SW 1271 (cell line): ENCODE measurements around the gene CCL21.
"Not testable (repeated sequence)": the region's sequence is repeated elsewhere in the genome, so short reads cannot be mapped to it uniquely, and the experiment has no call there.

ENCODE experiments used
- DNase-seq, 2 experiments: peaks; one replicate each; lab custom pipeline; 2025; lab: John Stamatoyannopoulos, UW

The CCL21 gene, protein sequence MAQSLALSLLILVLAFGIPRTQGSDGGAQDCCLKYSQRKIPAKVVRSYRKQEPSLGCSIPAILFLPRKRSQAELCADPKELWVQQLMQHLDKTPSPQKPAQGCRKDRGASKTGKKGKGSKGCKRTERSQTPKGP

DNA sequence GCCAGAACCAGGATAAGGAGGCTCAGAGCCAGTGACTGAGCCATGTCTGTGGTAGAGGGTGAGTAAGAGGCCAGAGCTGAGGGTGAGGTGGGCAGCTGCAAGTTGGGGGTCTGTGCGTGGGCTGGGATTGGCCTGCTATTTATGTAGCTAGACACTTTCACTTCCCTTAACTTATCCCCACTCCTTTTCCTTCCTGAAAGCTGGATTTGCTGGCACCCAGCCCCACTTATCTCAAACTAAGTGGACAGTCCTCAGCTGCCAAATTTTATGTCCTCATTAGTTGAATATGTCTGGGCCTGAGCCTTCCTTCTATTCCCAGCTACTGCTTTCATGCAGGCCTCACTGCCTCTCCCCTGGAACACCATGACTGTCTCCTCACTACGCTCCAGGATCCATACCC, at the start of gene CCL21:
Gene CCL21, minus strand, starts transcription at position 114 of the 400 bp plus-strand sequence. Its CDS starts 70 bp downstream, at position 44.
- DNase-seq: no peak

DNA sequence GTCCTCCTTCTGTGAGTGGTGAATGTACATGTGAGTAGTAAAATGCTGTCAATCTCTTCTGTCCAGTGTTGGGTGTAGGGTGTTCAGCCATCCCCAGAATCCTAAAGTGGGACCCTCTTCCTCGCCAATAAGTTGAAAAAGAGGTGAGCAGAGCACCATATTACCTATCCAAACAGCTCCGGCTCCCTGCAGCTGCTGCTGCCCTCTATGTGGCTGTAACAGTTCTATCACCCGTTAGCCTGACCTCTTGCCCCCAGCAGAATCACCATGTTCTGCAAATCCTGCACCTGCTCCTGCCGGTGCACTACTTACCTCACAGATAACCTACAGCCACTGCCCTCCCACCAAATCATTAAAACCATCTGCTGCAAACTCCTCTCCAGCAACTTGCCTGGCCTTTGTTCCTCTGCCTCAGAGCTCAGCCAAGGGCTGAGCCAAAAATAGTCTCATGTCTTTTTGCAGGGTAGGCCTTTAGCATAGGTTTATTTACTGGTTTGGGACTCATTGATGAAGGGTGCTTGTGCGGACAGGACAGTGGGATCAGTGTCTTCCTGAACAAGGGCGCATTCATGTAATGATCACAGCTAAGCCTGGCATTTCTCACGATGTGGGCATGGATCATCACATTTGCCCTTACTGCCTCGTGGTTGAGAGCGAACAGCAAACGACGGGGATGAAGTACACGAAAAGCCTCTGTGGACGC, 49.6 kb upstream of the CCL21 start:
- DNase-seq: no peak

DNA sequence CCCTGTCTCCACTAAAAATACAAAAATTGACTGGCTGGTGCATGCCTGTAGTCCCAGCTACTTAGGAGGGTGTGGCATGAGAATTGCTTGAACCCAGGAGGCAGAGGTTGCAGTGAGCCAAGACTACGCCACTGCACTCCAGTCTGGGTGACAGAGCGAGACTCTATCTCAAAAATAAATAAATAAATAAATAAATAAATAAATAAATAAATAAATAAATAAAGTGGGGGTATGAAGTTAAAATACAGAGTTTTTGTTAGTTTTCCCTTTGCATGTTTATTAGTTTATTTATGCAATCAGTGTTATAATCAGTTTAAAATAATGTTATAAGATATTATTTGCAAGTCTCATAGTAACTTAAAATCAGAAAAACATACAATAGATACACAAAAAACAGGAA, 40.4 kb upstream of the CCL21 start:
- not testable (repeated sequence) for DNase-seq

DNA sequence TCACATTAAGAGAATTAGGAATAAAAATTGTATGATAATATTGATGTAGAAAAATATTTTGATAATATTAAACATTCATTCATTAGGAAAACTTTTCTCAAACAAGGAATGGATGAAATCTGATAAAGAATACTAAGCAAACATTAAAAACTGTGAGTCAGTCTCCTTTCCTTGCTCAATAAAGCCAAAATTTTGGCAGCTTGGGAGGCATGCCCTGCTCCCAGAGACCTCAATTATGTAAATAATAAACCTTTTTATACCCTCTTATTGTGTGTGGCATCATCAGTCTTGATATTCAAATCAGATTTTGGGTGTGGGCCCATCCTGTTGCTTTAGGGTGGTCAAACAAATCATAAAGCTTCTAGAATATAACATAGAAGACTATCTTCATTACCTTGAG, 36.6 kb upstream of the CCL21 start:
- DNase-seq: no peak

DNA sequence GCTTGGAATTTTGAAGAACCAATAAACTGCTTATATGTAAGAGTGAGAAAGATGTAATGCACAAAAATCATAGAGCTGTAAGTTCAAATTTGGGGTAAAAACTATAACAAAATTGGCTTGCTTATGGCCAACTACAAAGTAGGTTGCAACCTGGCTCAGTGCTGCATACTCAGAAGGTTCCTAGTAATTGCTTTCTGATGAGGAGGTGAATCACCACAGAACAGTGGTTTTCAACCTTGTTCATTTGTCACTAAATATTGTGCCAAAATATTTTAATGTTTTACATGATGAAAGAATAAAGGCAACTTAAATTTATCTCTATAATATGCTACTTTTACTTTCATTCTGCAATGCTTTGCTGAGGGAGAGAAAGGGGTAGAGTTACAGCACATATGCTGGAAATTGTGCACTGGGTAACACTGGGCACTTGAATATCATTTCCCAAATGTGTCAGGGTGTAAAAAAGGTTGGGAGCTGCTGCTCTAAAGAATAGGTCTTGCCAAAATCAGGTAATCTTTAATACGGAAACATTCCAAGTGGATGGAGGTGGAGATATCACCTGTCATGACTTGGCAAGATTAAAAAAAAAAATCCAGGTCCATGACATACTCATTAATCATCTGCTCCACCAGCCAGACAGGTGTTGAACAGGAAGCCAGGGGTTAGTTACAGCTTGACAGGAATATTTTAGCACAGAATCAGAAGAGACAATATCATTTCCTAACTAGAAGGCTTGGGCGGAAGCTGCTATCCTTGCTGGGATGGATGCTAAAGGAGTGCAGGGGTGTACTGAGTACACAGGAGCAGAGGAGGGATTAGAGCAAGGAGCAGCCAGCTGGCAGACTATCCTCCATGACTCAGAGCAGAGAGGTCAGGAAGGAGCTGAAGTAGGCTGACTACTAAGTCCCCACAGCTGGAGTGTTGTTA, 34.6 kb upstream of the CCL21 start:
- DNase-seq: no peak

DNA sequence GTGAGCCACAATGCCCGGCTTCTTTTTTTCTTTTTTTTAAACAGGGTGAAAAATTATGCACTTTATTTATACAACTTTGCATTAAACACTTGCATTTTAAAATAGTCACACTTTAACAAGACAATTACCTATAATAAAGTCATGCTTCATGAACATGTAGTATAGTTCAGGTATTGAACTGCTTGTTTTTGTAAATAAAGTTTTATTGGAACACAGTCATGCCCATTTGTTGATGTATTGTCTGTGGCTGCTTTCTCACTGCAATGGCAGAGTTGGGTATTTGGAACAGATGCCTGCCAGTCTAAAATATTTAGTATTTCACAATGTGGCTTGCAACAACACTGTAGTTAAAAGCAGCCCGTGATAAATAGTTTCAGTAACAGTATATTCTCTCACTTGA, 32.8 kb upstream of the CCL21 start:
- no peak for DNase-seq

DNA sequence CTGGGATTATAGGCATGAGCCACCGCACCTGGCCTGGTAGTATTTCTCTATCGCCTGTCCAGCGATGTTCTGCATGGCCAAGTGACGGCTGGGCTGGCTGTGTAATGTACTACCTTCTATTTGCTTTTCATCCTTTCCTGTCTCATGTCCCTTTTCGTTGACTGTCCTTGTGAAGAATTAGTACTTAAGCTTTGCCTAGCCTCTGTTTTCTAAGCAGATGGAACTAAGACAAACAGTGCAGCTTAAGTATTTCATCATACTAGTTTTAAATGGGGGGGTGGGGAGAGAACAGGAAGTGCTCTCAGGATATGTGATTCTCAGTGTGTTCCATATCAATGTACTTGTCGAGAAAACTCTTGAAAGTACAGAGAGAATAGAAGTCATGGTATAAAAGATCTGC, 31.7 kb upstream of the CCL21 start:
- DNase-seq: no peak

DNA sequence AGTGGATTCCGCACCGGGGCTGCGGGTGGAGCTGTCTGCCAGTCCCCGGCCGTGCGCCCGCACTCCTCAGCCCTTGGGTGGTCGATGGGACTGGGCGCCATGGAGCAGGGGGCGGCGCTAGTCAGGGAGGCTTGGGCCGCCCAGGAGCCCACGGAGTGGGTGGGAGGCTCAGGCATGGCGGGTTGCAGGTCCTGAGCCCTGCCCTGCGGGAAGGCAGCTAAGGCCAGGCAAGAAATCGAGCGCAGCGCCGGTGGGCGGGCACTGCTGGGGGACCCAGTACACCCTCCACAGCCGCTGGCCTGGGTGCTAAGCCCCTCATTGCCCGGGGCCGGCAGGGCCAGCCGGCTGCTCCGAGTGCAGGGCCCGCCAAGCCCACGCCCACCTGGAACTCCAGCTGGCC, 30.2 kb upstream of the CCL21 start:
- not testable (repeated sequence) for DNase-seq

DNA sequence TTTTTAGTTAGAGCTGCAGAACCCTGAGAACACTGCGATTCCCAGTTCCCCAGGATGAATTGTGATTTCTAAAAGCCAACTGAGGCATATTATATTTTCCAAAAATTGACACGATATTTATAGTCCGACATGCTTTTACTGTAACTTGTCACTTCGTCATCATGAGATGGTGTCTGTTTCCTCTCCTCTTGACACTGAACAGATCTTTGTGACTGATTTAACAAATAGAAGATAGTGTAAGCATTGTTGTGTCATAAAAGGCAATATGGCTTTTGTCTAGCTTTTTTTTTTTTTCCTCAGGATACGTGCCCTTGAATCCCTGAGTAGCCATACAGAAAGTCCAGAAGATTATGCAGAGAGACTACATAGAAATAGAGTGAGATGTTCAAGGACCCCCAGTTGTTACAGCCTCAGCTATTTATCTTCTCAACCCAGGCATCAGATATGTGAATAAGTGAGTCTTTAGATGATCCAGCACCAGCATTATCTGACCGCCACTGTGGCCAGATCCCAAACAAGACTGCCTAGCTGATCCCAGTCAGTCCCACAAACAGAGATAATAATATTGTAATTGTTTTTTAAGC, 27.8 kb upstream of the CCL21 start:
- no peak for DNase-seq

DNA sequence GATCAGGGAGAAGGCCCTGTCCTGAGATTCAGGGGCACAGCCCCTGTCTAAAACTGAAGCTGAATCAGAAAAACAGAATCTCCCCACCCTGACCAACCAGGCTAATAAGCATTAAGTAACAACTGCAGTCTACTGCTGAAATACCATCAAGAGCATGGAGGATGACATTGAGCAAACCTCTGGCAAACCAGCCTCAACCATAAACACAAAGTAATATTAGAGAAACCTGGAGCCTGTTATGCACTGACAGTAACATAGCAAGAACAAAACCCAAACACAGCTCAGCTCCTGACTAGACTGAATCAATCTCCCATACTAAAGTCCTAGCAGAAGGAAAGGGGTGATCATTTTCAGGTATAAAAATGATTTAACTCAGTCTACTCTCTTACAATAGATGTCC, 24.8 kb upstream of the CCL21 start:
- DNase-seq: no peak

DNA sequence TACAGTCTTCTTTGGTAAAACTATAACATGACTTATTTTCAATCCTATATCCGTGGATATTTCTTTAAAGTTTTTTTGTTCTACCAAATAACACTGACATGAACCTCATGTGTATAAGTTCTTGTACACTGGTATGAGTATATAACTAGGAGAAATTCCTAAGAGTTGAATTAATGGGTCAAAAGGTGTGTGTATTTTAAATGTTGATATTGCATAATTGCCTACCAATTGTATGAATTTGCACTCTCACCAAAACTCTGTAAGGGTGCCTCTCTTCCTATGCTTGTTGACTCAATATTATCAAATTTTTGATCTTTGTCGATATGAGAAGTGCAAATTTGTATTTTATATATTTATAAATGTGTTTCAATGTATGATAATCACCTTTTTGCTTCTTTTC, 22.9 kb upstream of the CCL21 start:
- no peak for DNase-seq

DNA sequence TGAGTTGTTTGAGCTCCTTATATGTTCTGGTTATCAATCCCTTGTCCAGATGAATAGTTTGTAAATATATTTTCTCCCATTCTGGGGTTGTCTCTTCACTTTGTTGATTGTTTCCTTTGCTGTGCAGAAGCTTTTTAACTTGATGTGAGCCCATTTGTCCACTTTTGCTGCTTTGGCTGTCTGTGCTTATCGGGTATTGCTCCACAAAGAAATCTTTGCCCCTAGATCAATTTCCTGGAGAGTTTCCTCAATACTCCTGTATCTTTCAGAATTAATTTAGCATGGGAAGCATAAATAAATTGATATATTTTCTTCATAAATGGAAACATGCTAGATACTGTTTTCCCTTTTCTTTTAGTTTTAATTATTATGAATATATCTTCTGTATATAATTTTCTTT, 22.5 kb upstream of the CCL21 start:
- DNase-seq: no peak

DNA sequence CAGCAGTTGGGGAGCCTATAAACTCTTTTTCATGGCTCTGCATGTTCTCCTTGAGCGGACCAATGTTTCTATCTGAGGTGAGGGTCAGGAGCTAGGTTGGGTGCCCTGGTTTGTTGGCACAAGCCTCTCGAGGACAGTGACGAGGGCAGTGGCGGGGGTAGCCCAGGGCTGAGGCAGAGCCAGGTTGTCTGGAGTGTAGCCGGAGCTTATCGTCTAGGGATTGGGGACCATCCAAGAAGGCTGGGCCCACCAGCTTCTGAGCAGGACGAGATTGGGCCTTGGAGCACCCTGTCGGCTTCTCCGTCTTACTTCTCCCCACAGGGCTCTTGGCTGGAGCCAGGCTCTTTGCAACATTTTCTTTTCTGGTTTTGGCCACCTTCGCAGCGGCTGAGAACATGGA, 13.2 kb upstream of the CCL21 start:
- no peak for DNase-seq

DNA sequence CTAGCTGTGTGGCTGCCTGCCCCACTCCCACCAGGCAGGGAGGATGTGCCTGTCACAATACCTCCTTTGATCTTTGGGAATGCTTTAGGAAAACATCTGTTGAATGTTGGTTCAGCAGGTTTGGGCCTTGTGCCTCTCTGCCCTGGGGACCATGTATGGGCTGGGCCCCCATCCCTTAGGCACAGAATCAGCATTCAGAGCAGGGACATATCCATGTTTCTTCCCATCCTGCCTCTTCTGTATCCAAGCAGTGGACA, 9.8 kb upstream of the CCL21 start:
- DNase-seq: not testable (repeated sequence)

DNA sequence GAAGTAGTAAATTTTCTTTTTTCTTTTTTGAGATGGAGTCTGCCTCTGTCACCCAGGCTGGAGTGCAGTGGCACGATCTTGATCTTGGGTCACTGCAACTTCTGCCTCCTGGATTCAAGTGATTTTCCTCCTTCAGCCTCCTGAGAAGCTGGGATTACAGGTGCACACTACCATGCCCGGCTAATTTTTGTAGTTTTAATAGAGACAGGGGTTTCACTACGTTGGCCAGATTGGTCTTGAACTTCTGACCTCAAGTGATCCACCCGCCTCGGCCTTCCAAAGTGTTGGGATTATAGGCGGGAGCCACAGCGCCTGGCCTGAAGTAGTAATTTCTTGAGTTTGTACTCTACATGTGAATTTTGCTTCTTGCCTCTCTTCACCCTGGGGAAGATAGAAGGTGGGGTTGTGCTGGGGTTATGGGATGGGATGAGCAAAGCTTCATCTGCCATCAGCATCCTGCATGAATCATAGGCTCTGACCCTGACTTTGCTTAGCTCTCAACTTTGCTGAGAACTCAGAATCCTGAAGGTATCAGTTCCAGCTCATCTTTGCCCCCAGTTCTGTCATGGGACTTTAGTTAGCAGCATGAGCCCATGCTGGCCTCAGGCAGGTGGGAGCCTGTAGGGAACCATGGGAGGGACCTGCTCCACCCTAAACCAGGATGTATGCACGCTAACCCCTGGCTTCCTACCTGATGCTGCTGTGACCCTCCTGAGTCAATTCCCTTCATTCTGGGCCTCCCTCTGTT, 9.3 kb upstream of the CCL21 start:
- no peak for DNase-seq

DNA sequence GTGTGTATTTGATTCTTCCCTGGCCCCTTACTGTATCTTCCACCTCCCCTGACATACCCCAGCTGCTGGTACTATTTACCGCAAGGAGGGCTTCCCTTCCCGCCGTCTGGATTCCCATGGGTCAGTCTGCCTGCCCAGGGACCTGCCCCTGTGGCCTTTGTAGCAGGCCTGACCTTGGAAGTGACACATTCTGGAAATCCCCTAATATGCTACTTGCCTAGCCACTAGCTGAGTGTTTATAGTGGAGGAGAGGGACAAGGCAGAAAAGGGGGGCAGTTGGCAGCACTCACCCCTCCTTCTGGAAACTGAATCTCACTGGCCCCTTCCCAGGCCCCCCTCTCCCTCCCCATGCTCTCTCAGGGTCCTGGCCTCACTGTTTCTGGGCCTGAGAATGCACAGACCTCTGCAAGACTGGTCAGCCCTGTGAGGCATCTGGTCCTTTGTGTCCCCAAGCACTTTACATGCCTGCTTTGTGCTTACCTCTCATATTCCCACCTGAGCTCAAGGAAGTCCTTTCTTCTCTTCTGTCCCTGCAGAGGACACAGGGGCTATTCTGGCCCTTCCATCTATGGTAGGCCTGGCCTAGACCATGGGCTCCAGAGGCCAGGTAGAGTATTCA, 8.2 kb upstream of the CCL21 start:
- DNase-seq: no peak

DNA sequence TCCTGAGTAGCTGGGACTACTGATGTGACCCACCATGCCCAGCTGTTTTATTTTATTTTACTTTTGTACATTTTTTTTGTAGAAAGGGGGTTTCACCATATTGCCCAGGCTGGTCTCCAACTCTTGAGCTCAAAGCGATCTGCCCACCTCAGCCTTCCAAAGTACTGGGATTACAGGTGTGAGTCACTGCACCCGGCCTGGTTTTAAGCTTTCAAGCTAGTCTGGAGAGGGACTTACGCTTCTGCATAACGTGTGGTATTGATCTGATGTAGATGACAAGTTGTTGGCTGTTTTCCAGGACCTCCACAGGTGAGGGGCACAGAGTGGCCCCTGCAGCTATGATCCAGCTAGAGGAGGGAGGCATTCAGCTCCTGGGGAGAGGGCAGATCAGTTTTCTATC, 6.8 kb upstream of the CCL21 start:
- no peak for DNase-seq

DNA sequence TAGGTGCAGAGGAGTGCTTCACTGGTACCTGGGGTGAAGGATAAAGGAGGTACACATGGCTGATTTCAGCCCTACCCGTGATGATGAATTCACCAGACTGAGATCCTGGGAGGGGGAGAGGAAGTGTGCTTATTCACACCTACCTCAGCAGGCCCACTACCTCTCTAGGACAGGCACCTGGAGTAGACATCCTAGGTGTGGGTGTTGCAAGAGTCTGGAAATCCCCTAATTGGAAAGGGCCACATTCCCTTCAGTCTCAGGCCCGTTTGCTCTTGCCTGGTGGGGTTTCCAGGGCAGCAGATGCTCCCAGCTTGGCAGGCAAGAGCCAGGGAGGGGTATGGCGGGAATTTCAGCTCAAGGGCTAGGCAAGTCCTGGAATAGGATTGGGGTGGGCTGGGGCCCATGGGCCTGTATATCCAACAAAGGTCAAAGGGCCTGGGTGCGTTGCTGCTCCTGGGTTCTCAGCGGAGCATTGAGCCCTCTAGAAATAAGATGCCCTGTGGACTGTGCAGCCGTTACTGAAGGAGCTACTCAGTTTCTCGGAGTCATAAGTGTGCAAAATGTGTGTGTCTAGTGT, 5.8 kb upstream of the CCL21 start:
- no peak for DNase-seq

DNA sequence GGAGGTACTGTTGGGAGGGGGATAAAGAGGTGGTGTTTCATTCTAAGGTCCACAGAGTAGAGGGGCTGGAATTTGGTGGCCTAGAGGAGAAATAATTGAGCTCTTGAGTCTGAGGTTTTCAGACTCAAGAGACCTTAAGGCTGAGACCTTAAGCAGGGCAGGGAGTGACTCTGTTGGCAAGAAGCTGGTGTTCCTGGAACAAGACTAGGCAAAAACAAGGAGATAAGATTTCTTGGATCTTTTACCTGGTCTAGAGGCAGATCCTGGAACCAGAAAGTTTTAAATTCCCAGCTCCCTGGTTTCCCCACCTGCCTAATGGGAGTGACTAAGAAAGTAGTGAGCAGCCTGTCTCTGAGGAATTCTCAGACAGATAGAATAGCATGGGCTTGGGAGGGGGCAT, 4.1 kb upstream of the CCL21 start:
- DNase-seq: no peak

DNA sequence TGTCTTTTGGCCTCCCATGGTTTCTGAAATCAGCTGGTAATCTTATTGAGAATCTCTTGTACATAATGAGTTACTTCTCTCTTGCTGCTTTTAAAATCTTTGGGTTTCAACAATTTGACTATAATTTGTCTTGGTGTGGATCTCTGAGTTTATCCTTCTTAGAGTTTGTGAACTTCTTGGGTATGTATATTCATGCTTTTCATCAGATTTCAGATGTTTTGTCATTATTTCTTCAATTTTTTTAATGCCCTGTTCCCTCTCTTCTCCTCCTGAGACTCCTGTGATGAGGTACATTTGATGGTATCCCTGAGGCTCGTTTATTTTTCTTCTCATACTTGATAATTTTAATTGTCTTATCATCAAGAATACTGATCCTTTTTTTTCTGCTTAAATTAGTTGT, 2.2 kb upstream of the CCL21 start:
- no peak for DNase-seq

DNA sequence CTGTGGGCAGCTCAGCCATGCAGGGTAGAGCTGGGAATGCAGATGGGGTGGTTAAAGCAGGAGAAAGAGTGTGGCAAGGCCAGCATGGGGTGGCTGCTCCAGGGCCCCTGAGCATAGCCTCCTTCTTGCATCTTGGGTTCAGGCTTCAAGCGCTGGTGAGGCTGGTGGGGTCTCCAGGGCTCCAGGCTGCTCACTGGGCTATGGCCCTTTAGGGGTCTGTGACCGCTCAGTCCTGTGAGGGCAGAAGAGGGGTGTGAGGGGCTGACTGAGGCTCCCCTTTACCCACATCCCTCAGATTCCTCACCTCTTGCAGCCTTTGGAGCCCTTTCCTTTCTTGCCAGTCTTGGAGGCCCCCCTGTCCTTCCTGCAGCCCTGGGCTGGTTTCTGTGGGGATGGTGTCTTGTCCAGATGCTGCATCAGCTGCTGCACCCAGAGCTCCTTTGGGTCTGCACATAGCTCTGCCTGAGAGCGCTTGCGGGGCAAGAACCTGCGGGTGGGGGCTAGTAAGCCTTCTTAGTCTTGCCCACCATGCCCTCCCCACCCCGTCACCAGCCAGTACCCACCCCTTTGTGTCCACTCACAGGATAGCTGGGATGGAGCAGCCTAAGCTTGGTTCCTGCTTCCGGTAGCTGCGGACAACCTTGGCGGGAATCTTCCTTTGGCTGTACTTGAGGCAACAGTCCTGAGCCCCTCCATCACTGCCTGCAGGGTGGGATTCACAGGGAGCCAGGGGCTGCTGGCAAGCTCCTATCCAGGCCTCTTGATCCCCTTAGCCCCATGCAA, 549 bp downstream of the CCL21 start:
- DNase-seq: no peak
